Panc1 (cell line): ENCODE measurements around the gene DHFR2. TPM values are rescaled to one million over a fixed set of nuclear protein-coding genes. Genes with fewer than 3 reads are reported as not detected.
A peak's percentile ranks its signal among the peaks of the same experiment; 100 is the strongest.

ENCODE experiments used
- ATAC-seq: fragments of 200-7000 bp; cut with Tn5 transposase; 2 replicates; pipeline ENCODE4 v1.9.1; 2020; ENCODE audit warnings: mild to moderate bottlenecking, moderate library complexity
- BruUV-seq: library from RNA; stranded (reverse); fragments of 400-500 nt; replicated peaks from 2 replicates; lab custom pipeline; 2021; lab: Mats Ljungman, UMichigan
- CTCF ChIA-PET: fragments of 300-600 bp; sonication (Branson Sonifier 250); formaldehyde crosslinking; loops from one replicate; lab custom pipeline; 2022; ENCODE audit warnings: antibody characterized with exemption; lab: Charles Lee
- POLR2A ChIA-PET: fragments of 300-600 bp; sonication (Branson Sonifier 250); formaldehyde crosslinking; loops from one replicate; lab custom pipeline; 2022; ENCODE audit warnings: antibody characterized with exemption; lab: Charles Lee
- DNase-seq: peaks from one replicate; pipeline ENCODE4 v3.0.0-alpha.2; 2010; ENCODE audit warnings: low read depth, low spot score
- H3K27ac ChIP-seq: 2 replicates; pipeline ENCODE4 v1.5.1; 2011; ENCODE audit warnings: mild to moderate bottlenecking, low read length, inconsistent platforms
- H3K27me3 ChIP-seq: fragments of 200-500 bp; sonication (Bioruptor generic); 2 replicates; pipeline ENCODE4 v1.6.0; 2014; ENCODE audit warnings: low read length, inconsistent platforms; ENCODE audit not compliant: control insufficient read depth, insufficient read depth
- H3K36me3 ChIP-seq: fragments of 200-500 bp; sonication (Bioruptor generic); 2 replicates; pipeline ENCODE4 v1.5.1; 2014; ENCODE audit warnings: inconsistent platforms, mild to moderate bottlenecking, low read length, moderate library complexity; ENCODE audit not compliant: control insufficient read depth, insufficient read depth
- H3K4me1 ChIP-seq: 2 replicates; pipeline ENCODE4 v1.5.1; 2011; ENCODE audit warnings: inconsistent platforms, mild to moderate bottlenecking, low read length, moderate library complexity; ENCODE audit not compliant: control insufficient read depth, insufficient read depth
- H3K4me3 ChIP-seq, 2 experiments: 2 replicates each; pipeline ENCODE4 v1.5.1; 2011 to 2012; ENCODE audit warnings: low read depth in 2 of 2, low read length in 2 of 2, mild to moderate bottlenecking in 2 of 2, inconsistent platforms in 1 of 2, moderate library complexity in 1 of 2
- H3K9me3 ChIP-seq: fragments of 200-500 bp; sonication (Bioruptor generic); 2 replicates; pipeline ENCODE4 v1.5.1; 2014; ENCODE audit warnings: low read depth, mild to moderate bottlenecking, inconsistent platforms, low read length, moderate library complexity; ENCODE audit not compliant: control insufficient read depth, insufficient read depth
- POLR2AphosphoS5 ChIP-seq: IDR thresholded peaks from 2 replicates; pipeline ENCODE4 v1.6.1; 2012; ENCODE audit warnings: mild to moderate bottlenecking, low read depth, low read length, moderate library complexity
- SIN3A ChIP-seq: IDR thresholded peaks from 2 replicates; pipeline ENCODE4 v1.6.1; 2012; ENCODE audit warnings: low read depth, mild to moderate bottlenecking, low read length, moderate library complexity, borderline replicate concordance; ENCODE audit not compliant: insufficient read depth
- TCF7L2 ChIP-seq: IDR thresholded peaks from 2 replicates; pipeline ENCODE4 v1.6.1; 2011; ENCODE audit warnings: mild to moderate bottlenecking, low read depth, low read length, inconsistent platforms
- in situ Hi-C: cut with HindIII; loops from 2 replicates; pipeline ENCODE4 v1.10.0; 2016; ENCODE audit warnings: low sequenced_read_pairs, low pct_unique_long_range_greater_than_20kb
- intact Hi-C: fragments of 100-400 bp; cut with micrococcal nuclease; formaldehyde crosslinking; loops from one replicate; pipeline ENCODE4 v1.10.0; 2022; ENCODE audit not compliant: unreplicated experiment
- total RNA-seq: library from RNA; stranded (reverse); gene quantifications from one replicate; pipeline ENCODE4 v1.2.1, GENCODE V29; 2021; ENCODE audit not compliant: unreplicated experiment
- TF ChIP-seq, protein P1 (sequence below): fragments of 450-650 bp; IDR thresholded peaks from 2 replicates; pipeline ENCODE4 v1.5.1; 2017; ENCODE audit warnings: mild to moderate bottlenecking
- TF ChIP-seq, protein P2 (sequence below), 2 experiments: IDR thresholded peaks; 2 replicates each; pipeline ENCODE4 v1.6.1; 2011 to 2012; ENCODE audit warnings: low read depth in 2 of 2, control low read depth in 1 of 2, low read length in 1 of 2, mild to moderate bottlenecking in 1 of 2, moderate library complexity in 1 of 2; ENCODE audit not compliant: insufficient read depth in 1 of 2

The DHFR2 gene
- total RNA-seq, 1 experiment from 2014 or later: 2.7 TPM

DNA sequence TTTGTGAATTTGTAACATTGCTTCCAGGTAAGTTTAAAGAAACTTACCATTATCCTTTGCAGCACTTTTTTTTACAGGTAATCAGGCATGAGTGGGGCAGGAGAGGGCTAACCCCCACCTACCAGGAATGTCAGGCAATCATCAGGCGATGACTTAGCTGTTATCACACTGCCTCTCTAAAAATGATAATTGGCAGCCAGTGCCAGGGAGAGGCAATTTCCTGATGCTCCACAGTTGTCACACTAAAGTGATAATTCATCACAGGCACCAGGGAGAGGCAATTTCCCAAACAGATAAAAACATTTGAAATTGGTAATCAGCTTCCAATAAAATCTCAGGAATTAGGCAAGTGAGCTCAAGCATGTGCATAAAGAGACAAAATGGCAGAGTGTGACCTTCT is 26.4 kb upstream of the DHFR2 start:
- ATAC-seq: no peak
- no peak for TF ChIP-seq SIN3A
- TF ChIP-seq, protein P1, sequence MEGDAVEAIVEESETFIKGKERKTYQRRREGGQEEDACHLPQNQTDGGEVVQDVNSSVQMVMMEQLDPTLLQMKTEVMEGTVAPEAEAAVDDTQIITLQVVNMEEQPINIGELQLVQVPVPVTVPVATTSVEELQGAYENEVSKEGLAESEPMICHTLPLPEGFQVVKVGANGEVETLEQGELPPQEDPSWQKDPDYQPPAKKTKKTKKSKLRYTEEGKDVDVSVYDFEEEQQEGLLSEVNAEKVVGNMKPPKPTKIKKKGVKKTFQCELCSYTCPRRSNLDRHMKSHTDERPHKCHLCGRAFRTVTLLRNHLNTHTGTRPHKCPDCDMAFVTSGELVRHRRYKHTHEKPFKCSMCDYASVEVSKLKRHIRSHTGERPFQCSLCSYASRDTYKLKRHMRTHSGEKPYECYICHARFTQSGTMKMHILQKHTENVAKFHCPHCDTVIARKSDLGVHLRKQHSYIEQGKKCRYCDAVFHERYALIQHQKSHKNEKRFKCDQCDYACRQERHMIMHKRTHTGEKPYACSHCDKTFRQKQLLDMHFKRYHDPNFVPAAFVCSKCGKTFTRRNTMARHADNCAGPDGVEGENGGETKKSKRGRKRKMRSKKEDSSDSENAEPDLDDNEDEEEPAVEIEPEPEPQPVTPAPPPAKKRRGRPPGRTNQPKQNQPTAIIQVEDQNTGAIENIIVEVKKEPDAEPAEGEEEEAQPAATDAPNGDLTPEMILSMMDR: no peak
- TF ChIP-seq, protein P2, sequence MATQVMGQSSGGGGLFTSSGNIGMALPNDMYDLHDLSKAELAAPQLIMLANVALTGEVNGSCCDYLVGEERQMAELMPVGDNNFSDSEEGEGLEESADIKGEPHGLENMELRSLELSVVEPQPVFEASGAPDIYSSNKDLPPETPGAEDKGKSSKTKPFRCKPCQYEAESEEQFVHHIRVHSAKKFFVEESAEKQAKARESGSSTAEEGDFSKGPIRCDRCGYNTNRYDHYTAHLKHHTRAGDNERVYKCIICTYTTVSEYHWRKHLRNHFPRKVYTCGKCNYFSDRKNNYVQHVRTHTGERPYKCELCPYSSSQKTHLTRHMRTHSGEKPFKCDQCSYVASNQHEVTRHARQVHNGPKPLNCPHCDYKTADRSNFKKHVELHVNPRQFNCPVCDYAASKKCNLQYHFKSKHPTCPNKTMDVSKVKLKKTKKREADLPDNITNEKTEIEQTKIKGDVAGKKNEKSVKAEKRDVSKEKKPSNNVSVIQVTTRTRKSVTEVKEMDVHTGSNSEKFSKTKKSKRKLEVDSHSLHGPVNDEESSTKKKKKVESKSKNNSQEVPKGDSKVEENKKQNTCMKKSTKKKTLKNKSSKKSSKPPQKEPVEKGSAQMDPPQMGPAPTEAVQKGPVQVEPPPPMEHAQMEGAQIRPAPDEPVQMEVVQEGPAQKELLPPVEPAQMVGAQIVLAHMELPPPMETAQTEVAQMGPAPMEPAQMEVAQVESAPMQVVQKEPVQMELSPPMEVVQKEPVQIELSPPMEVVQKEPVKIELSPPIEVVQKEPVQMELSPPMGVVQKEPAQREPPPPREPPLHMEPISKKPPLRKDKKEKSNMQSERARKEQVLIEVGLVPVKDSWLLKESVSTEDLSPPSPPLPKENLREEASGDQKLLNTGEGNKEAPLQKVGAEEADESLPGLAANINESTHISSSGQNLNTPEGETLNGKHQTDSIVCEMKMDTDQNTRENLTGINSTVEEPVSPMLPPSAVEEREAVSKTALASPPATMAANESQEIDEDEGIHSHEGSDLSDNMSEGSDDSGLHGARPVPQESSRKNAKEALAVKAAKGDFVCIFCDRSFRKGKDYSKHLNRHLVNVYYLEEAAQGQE (IDR thresholded peaks at IDR 0.05; ENCODE audit: insufficient read depth in 1 of 2, low read depth in 2 of 2, low read length in 1 of 2): no peak
- TF ChIP-seq POLR2AphosphoS5: no peak
- TF ChIP-seq TCF7L2: no peak
- in situ Hi-C loops (no loop called here), intact Hi-C loops (no loop called here)
- Histone ChIP-seq H3K4me1 (no peaks in the 10 kb centered on the region), H3K27ac (no peak overlapping the region), H3K27me3 (no peaks in the 10 kb centered on the region), H3K4me3 (no peak overlapping the region), H3K36me3 (no peaks in the 10 kb centered on the region), H3K9me3 (no peaks in the 10 kb centered on the region)
- no peak for DNase-seq
- TSS peak; percentile 10 for BruUV-seq
- CTCF ChIA-PET: no interaction called here
- POLR2A ChIA-PET: no interaction called here

DNA sequence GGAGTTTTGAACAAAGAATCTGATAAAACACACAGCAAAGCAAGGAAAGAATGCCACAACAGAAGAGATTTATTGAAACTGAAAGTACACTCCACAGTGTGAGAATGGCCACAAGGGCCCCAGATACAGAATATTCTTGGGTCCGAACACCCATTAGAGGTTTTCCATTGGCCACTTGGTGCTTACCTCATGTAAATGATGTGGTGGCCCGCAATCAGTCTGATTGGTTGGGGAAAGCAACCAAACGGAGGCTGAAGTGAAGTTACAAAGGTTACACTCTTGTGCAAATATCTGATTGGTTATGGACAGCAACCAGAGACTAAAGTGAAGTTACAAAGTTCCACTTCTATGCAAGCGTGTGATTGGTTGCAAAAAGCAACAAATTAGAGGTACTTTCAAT is 20.5 kb upstream of the DHFR2 start:
- no peak overlapping the region for H3K4me3 ChIP-seq
- ChIA-PET CTCF (no interaction called here), POLR2A (no interaction called here)
- BruUV-seq: no TSS peak
- ATAC-seq (no peak), DNase-seq (no peak)
- in situ Hi-C loops: no loop called here
- no peaks in the 10 kb centered on the region for H3K9me3 ChIP-seq
- no peaks in the 10 kb centered on the region for H3K4me1 ChIP-seq
- no peaks in the 10 kb centered on the region for H3K36me3 ChIP-seq
- no peak for TF ChIP-seq POLR2AphosphoS5
- TF ChIP-seq SIN3A: no peak
- TF ChIP-seq, protein P1: no peak
- no peak for TF ChIP-seq TCF7L2
- TF ChIP-seq, protein P2 (IDR thresholded peaks at IDR 0.05; ENCODE audit: insufficient read depth in 1 of 2, low read depth in 2 of 2, low read length in 1 of 2): no peak
- intact Hi-C loops: no loop called here
- H3K27me3 ChIP-seq: no peaks in the 10 kb centered on the region
- H3K27ac ChIP-seq: no peak overlapping the region
